Measurements from ENCODE around the gene UNC5B.
"Not testable (repeated sequence)": the region's sequence is repeated elsewhere in the genome, so short reads cannot be mapped to it uniquely, and the experiment has no call there.

The UNC5B gene

DNA sequence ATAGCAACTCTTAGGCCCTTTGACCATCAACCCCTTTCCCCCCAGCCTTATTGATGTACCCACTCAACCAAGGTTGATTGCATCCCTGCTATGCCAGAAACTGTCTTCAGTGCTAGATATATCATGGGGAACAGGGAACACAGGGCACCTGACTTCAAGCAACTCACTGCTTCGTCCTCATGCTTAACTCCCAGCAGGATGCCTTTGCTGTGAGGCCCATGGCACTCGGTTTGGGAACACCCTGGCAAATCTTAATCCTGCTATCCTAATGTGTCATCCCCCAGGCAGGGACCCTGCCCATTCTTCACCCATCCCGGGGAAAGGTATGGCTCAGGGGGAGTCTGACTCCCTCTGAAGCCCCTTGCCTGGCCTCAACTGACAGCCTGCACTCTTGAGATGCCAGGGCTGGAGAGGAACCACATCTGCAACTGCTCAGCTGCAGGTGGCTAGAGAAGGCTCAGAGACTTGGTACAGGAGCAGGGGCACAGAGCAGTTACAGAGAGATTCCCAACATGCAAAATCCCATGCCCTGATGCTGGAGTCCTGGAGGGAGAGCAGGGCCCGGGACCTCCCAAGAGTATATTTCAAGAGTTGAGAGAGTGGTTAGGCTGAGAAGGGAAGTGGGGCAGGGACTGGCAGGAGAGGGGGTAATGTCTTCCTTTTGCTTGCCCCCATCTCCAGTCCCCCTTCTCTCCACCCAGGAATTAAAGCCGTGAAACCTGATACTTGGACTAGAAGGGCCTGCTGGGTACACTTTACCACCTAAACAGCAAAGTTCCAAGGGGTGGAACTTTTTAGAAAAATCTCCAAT lies 2.4 kb upstream of the UNC5B start:
- no peak for DNase-seq

- no peak for DNase-seq
Measured at GRCh38 chr10:71210542-71210871, 1.9 kb upstream of the UNC5B start.

DNA sequence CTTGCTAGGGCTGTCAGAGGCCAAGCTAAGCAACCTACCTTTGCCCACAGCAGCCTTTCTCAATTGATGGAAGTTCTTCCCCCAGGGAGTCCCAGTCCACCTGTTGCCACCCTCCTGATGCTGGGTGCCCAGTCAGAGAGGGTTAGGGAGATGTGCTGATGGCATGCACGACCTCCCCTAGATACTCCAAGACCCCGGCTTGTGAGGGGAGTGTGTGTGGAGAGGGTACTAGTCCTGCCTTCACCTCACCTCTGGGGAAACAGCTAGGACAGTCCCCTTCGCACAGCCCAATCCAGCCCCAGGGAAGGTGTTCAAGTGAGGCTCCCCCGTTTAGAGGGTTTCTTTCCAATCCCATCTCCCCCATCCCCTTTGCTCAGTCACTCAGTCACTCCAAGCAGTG lies 1.3 kb upstream of the UNC5B start:
- no peak for DNase-seq

DNA sequence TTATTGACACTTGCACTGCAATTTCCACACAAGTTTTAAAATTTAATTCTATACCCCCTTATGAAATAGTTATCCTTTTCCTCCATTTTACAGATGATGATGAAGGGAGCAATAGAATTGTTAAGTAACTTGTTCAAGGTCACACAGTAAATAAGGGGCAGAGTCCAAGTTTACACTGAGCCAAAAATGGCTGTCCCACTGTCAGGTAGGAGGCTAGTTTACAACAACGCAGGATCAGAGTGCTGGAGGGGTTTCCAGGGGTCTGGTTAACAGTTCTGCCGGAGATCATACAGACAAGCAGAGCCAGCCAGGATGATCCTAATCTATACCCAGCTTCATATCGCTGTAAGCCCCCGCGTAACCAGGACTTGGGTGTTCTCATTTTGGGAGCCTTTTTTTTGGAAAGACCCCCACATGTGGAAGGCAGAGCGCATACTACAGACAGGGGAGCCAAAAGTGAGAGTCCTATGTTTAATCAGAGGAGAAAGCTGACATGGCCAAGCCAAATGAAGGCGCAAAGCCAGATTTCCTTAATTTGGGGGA lies 524 bp upstream of the UNC5B start:
- no peak for DNase-seq

GRCh38 chr10:71213127-71213621 lies 804 bp downstream of the UNC5B start:
- DNase-seq: no peak

GRCh38 chr10:71213761-71214440 lies 1.5 kb downstream of the UNC5B start:
- no peak for DNase-seq

- no peak for DNase-seq
Measured at GRCh38 chr10:71214641-71215559, 2.5 kb downstream of the UNC5B start.

DNA sequence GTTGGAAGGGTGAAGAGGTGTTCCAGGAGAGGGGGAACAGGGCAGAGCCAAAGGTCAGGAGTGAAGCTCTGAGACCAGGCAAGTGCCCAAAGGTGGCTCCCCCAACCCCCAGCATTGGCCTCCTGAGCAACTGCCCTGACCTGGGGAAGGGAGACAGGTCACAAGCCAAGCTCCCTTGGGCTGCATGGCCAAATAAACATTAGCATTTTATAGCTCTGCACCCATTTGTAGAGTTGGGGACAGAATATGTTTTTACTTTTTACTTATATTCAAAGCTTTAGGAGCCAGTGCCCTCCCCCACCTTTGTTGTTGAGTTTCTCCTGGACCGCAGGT lies 4.0 kb downstream of the UNC5B start:
- DNase-seq: no peak

DNA sequence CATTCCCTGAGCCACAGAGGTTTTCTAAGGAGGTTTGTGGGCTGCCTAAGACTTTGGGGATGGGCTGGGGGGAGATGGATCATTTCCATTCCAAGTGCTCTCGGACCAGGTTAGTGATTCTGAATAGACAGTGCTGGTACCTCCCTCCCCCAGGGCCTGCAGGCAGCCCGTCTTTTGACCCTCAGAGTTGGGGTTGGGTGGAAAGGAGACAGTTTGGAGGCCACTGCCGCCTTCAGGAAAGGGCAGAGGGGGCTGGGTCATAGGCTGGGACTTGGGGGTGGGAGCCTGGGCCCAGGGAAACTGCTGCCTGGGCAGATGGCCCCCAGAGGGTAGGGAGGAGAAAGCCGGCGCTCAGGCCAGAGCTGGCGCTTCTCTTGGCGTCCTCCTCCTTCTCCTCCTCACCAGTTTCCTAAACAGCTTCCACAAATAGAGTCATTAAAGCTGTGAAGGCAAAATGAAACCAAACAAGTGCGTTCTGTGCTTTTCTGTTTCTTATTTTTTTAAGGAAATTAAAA lies 4.4 kb downstream of the UNC5B start:
- no peak for DNase-seq

DNA sequence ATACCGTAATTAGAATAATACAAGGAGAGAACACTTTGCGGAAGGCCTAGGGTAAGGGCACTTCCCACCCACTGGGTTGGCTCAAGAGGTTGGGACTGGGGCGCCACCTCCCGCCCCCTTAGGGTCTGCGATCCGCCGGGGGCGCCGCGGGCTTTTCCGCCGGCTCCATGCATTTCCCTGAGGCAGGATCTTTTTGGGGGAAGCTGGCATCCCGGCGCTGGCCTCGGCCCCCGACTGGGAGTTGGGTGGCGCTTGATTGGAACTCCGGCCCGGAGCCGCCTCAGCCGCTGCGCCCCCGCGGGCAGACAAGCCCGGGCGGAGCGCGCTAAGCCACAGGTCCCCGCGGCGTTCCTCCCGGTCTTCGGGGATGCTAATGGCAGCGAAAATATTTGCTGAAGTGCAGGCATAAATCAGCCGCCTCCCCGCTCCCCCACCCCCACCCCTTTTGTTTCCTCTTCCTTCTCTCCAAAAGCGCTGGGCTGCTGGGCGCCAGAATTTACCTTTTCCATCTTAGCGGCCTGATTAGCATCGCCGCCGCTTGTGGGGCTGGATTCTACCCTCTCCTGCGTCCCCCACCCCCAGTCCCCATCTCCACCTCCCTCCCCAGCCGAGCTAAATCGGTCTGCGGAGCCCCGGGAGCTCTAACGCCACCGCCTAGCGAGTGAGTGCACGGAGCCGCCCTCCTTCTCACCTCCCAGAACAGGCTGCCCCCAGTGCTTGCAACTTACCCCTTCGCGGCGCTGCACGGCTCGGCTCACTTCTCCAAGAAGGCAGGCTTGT lies 5.1 kb downstream of the UNC5B start:
- no peak for DNase-seq

DNA sequence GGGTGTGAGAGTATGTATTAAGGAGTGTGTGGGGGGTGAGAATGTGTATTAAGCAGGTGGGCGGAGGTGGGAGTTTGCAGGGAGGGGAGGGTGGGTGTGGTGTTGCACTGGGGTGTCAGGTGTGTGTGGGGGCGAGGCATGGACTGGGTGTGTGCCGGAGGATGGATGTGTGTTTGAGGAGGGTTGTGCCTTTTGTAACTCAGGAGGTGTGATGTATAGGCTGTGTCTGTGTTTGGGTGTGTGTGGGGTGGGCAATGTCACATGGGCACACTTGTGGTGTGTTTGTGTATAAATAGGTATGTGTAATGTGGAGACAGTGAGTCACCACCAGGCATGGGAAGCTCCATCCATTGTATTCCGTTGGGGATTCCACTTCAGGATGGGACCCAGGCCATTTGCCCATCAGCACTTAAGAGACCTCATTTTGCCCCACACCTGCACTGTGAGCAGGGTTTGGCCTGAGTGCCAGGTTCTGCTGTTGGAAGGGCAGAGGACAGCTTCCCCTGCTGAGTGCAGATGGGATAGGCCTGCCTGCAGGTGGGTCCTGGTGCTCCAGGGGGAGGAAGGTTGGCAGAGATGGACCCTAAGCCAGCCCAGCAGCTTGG lies 5.8 kb downstream of the UNC5B start:
- DNase-seq: no peak

GRCh38 chr10:71218651-71219050 lies 6.3 kb downstream of the UNC5B start:
- DNase-seq: no peak

DNA sequence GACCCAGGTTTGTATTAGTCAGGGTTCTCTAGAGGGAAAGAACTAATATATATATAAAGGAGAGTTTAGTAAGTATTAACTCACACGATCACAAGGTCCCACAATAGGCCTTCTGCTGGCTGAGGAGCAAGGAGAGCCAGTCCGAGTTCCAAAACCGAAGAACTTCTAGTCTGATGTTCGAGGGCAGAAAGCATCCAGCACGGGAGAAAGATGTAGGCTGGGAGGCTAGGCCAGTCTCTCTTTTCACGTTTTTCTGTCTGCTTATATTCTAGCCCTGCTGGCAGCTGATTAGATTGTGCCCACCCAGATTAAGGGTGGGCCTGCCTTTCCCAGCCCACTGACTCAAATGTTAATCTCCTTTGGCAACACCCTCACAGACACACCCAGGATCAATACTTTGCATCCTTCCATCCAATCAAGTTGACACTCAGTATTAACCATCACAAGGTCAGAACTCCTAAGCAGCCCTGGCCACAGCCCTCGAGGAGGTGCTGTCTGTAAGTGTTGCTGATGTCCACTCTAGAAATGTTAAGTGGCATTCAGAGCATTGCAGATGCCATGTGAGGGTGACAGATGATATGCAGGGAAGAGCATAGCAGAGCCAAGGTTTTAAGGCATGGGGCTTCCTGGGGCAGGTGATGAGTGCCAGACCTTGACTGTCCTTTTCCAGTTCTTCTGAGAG lies 7.0 kb downstream of the UNC5B start:
- DNase-seq: not testable (repeated sequence)

DNA sequence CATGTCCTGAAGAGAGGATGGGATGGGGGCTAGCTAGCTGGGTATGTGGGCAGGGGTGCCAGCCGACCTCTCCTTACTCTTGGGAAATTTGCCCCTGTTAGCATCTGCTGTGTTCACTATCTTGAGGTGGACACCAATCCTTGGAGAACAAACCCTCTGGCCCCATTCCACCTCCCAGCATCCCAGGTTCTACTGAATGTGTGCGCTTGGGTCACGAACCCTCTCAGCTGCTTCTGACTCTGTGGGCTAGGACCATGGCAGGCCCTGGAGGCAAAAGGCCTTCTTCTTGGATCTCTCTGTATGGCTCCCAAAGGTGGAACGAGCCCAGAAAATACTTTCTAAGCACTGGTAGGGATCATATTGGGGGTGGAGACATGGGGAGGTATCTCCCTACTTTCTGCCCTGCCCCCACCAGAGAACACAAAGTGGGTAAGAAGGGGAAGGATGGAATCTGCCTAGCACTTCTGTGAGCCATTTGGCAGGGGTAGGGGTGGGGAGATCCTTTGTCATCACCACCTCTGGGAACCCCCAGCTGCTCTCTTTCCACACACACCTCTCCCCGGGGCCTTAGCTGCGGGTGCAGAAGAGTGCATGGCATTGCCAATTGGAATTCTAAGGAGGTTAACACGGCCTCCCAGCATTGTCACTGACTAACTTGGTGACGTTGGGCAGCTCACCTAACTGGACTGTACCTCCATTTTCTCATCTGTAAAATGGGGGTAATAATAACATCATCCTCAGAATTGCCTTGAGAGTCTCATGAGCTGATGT lies 7.7 kb downstream of the UNC5B start:
- DNase-seq: no peak

DNA sequence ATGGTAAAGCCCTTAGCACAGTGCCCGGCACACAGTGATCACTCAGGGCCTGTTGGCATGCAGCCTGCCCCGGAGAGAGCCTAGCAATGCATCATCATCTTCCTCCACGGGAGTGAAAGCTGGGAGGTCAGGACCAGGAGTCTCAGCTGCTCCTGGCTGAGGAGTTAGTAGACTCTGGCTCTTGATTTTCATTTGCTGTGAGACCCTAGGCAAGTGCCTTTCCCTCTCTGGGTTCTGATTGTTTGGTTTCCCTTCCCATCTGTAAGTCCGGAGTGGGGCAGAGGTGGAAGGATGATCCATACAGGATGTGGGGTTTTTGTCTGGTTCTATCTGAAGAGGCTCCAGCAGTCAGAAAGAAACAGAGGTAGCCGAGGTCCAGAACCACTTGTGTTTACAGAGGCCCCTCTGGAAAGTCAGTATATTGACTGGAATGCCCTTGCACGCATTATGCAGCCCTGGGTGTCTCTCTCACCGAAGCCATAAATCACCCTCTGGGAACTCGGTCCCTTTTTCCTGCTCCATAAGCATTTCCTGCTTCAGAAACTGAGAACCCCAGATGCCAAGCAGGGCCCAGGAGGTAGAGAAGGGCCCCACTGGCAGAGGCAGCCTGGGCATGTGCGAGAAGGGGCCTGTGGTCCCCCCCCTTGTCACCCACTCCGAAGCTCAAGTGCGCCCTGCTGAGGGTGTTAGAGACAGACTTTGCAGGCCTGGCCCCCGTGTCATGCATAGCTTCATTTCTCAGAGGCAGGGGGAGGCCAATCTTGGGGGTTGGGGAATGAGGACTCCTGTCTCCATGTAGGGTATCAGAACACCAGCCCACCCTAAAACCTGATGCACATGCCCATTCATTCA lies 8.5 kb downstream of the UNC5B start:
- DNase-seq: no peak

DNA sequence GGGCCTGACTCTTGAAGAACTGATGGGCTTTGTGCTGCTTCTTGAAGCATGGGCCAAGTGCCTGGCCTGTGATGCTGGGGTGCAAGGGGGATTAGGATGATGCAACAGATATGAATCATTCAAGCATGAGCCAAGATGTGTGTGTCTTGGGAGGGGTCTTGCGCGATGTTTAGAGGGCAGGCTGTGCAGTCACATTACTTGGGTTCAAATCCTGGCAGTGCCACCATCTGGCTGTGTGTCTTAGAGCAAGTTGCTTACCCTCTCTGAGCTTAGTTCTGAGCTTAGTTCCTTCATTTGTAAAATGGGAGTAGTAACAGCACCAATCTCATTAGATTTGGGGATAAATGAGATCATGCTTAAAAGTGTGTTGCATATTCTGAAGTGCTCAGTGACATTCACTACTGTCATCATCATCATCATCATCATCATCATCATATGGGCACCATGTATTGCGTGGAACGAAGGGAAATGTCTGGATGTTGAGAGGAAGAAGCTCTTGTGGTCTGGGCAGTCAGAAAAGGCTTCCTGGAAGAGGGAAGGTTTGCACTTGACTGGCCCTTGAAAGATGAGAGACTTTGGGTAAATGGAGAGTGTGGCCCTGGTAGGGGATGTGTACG lies 9.3 kb downstream of the UNC5B start:
- DNase-seq: no peak

- no peak for DNase-seq
Measured at GRCh38 chr10:71222601-71223346, 10.4 kb downstream of the UNC5B start.
